Nephron (organoid): ENCODE measurements around the gene SELENOV.
"Not testable (repeated sequence)": the region's sequence is repeated elsewhere in the genome, so short reads cannot be mapped to it uniquely, and the experiment has no call there.

ENCODE experiments used
- H3K27ac Mint-ChIP-seq, 3 experiments: 2 replicates each; pipeline ENCODE4 v1.8.0; 2020; ENCODE audit warnings: mixed read lengths in 3 of 3, mild to moderate bottlenecking in 2 of 3, moderate library complexity in 1 of 3
- H3K27me3 Mint-ChIP-seq: 2 replicates; pipeline ENCODE4 v1.8.0; 2021; ENCODE audit warnings: low read depth, mild to moderate bottlenecking, moderate library complexity, mixed read lengths
- H3K36me3 Mint-ChIP-seq: 2 replicates; pipeline ENCODE4 v1.8.0; 2020; ENCODE audit warnings: low read depth, mixed read lengths
- H3K4me1 Mint-ChIP-seq: 2 replicates; pipeline ENCODE4 v1.8.0; 2020; ENCODE audit warnings: mixed read lengths
- H3K4me3 Mint-ChIP-seq, 3 experiments: 2 replicates each; pipeline ENCODE4 v1.8.0; 2020; ENCODE audit warnings: mild to moderate bottlenecking in 3 of 3, mixed read lengths in 3 of 3, moderate library complexity in 2 of 3
- H3K9me3 Mint-ChIP-seq: 2 replicates; pipeline ENCODE4 v1.8.0; 2020; ENCODE audit warnings: mixed read lengths
- TF ChIP-seq, protein P1 (sequence below), 3 experiments: fragments of 200-600 bp; sonication (generic); IDR thresholded peaks; one replicate each; pipeline ENCODE4 v1.5.0; 2021; ENCODE audit warnings: antibody characterized with exemption in 3 of 3; ENCODE audit not compliant: unreplicated experiment in 3 of 3

SELENOV gene

DNA sequence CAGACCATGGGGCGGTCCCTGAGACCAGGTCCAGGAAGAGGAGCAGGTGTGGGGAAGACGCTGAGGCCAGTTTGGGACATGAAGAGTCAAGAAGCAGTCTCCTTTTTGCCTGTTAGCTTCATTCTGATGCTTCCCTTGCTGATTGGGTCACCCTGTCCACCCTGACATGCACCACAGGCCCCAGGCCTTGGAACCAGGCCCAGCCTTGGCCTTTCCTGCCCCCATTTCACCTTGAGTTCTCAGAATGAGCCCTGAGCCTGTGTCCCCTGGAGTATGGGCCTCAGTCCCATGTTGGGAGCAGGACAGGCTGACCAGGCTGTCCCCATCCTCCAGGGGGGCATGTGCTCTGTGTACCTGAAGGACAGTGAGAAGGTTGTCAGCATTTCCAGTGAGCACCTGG lies 39.2 kb upstream of the SELENOV start:
- TF ChIP-seq, protein P1, sequence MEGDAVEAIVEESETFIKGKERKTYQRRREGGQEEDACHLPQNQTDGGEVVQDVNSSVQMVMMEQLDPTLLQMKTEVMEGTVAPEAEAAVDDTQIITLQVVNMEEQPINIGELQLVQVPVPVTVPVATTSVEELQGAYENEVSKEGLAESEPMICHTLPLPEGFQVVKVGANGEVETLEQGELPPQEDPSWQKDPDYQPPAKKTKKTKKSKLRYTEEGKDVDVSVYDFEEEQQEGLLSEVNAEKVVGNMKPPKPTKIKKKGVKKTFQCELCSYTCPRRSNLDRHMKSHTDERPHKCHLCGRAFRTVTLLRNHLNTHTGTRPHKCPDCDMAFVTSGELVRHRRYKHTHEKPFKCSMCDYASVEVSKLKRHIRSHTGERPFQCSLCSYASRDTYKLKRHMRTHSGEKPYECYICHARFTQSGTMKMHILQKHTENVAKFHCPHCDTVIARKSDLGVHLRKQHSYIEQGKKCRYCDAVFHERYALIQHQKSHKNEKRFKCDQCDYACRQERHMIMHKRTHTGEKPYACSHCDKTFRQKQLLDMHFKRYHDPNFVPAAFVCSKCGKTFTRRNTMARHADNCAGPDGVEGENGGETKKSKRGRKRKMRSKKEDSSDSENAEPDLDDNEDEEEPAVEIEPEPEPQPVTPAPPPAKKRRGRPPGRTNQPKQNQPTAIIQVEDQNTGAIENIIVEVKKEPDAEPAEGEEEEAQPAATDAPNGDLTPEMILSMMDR (IDR thresholded peaks at IDR 0.05; ENCODE audit: unreplicated experiment in 3 of 3) = no peak
- Mint-ChIP-seq H3K4me3 (no peak overlapping the region), H3K27ac (no peak overlapping the region), H3K36me3 (peaks cover 42% of the 10 kb centered on the region), H3K4me1 (peaks cover 12% of the 10 kb centered on the region), H3K27me3 (no peaks in the 10 kb centered on the region), H3K9me3 (no peaks in the 10 kb centered on the region)

- Mint-ChIP-seq H3K27ac (peak overlapping the region; percentile 90 to 97 (median 97)), H3K4me1 (peaks cover 23% of the 10 kb centered on the region), H3K4me3 (peak overlapping the region; percentile 90 to 96 (median 92)), H3K36me3 (peaks cover 28% of the 10 kb centered on the region)
- not testable (repeated sequence) for H3K27me3 Mint-ChIP-seq, H3K9me3 Mint-ChIP-seq
Observed at GRCh38 chr19:39479319-39479801, 35.6 kb upstream of the SELENOV start.

DNA sequence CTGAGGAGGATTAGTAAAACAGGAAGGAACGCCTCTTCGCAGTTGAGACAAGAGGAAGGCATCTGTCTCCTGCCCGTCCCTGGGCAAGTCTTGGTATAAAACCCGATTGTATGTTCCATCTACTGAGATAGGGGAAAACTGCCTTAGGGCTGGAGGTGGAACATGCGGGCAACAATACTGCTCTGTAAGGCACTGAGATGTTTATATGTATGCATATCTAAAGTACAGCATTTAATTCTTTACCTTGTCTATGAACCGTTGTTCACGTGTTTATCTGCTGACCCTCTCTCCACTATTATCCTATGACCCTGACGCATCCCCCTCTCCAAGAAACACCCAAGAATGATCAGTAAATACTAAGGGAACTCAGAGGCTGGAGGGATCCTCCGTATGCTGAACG lies 35.0 kb upstream of the SELENOV start:
- H3K4me3 Mint-ChIP-seq = peak overlapping the region; percentile 90 to 96 (median 92)
- H3K27ac Mint-ChIP-seq = peak overlapping the region; percentile 90 to 97 (median 97)
- H3K36me3 Mint-ChIP-seq = peaks cover 22% of the 10 kb centered on the region
- peaks cover 23% of the 10 kb centered on the region for H3K4me1 Mint-ChIP-seq
- H3K27me3 Mint-ChIP-seq = no peaks in the 10 kb centered on the region
- no peaks in the 10 kb centered on the region for H3K9me3 Mint-ChIP-seq
- TF ChIP-seq, protein P1 (IDR thresholded peaks at IDR 0.05; ENCODE audit: unreplicated experiment in 3 of 3) = no peak

- H3K27me3 Mint-ChIP-seq = no peaks in the 10 kb centered on the region
- H3K4me3 Mint-ChIP-seq = peak within 1 kb of the TSS; percentile 90 to 96 (median 92)
- peaks cover 23% of the 10 kb centered on the region for H3K4me1 Mint-ChIP-seq
Observed at GRCh38 chr19:39480337-39481228, 34.4 kb upstream of the SELENOV start, which contains the start of gene TIMM50. TSS of gene TIMM50 (plus strand) at chr19:39480838. CDS start at chr19:39480854, 16 bp downstream.

GRCh38 chr19:39481229-39481545 lies 33.8 kb upstream of the SELENOV start:
- Mint-ChIP-seq H3K27me3 (no peaks in the 10 kb centered on the region), H3K36me3 (peaks cover 25% of the 10 kb centered on the region), H3K27ac (peak overlapping the region; percentile 57 to 92 (median 86)), H3K9me3 (no peaks in the 10 kb centered on the region), H3K4me3 (peak overlapping the region; percentile 90 to 96 (median 92)), H3K4me1 (peaks cover 23% of the 10 kb centered on the region)
- TF ChIP-seq, protein P1 (IDR thresholded peaks at IDR 0.05; ENCODE audit: unreplicated experiment in 3 of 3) = no peak

More at GRCh38 chr19:39480337-39481228, 34.4 kb upstream of the SELENOV start, which contains the start of gene TIMM50:
- Mint-ChIP-seq H3K36me3 (peaks cover 22% of the 10 kb centered on the region), H3K9me3 (no peaks in the 10 kb centered on the region), H3K27ac (peak within 1 kb of the TSS; percentile 90 to 97 (median 97))
- TF ChIP-seq, protein P1 (IDR thresholded peaks at IDR 0.05; ENCODE audit: unreplicated experiment in 3 of 3) = no peak

GRCh38 chr19:39481676-39482075 lies 33.3 kb upstream of the SELENOV start:
- H3K4me1 Mint-ChIP-seq = peaks cover 23% of the 10 kb centered on the region
- peaks cover 25% of the 10 kb centered on the region for H3K36me3 Mint-ChIP-seq
- peak overlapping the region; percentile 90 to 96 (median 92) for H3K4me3 Mint-ChIP-seq
- H3K27me3 Mint-ChIP-seq = no peaks in the 10 kb centered on the region
- peak overlapping the region; percentile 57 to 92 (median 86) for H3K27ac Mint-ChIP-seq
- TF ChIP-seq, protein P1 (IDR thresholded peaks at IDR 0.05; ENCODE audit: unreplicated experiment in 3 of 3) = no peak
- H3K9me3 Mint-ChIP-seq = no peaks in the 10 kb centered on the region
